Bronchial epithelial cell (primary cell): ENCODE measurements around the gene WDR64. TPM values are rescaled to one million over a fixed set of nuclear protein-coding genes. Genes with fewer than 3 reads are reported as not detected.
A peak's percentile ranks its signal among the peaks of the same experiment; 100 is the strongest.

Experiments
- DNase-seq: peaks from one replicate; pipeline ENCODE4 v3.0.0-alpha.2; 2010; ENCODE audit warnings: low read depth
- FAIRE-seq: peaks from 2 replicates; lab custom pipeline; 2011; peaks lifted over from hg19 to GRCh38; lab: Jason Lieb, UNC
- H3K27me3 ChIP-seq: 2 replicates; pipeline ENCODE4 v1.5.1; 2011; ENCODE audit warnings: low read length; ENCODE audit not compliant: control insufficient read depth, insufficient read depth
- H3K36me3 ChIP-seq: 2 replicates; pipeline ENCODE4 v1.5.1; 2011; ENCODE audit warnings: low read length; ENCODE audit not compliant: control insufficient read depth, insufficient read depth
- H3K4me3 ChIP-seq: 2 replicates; pipeline ENCODE4 v1.5.1; 2011; ENCODE audit warnings: mild to moderate bottlenecking, low read depth, low read length, control low read depth
- total RNA-seq: library from RNA; depleted of rRNA; stranded (reverse); fragments of >200 nt; gene quantifications from 2 replicates; pipeline ENCODE4 v1.2.1, GENCODE V29; 2014
- TF ChIP-seq, protein P1 (sequence below): IDR thresholded peaks from 2 replicates; pipeline ENCODE4 v1.5.1; 2011; ENCODE audit warnings: mild to moderate bottlenecking, moderate library complexity, low read length, control low read depth, inconsistent platforms; ENCODE audit not compliant: insufficient read depth, severe bottlenecking

The WDR64 gene
- total RNA-seq, 1 donor from 2014 or later, result not detected

DNA sequence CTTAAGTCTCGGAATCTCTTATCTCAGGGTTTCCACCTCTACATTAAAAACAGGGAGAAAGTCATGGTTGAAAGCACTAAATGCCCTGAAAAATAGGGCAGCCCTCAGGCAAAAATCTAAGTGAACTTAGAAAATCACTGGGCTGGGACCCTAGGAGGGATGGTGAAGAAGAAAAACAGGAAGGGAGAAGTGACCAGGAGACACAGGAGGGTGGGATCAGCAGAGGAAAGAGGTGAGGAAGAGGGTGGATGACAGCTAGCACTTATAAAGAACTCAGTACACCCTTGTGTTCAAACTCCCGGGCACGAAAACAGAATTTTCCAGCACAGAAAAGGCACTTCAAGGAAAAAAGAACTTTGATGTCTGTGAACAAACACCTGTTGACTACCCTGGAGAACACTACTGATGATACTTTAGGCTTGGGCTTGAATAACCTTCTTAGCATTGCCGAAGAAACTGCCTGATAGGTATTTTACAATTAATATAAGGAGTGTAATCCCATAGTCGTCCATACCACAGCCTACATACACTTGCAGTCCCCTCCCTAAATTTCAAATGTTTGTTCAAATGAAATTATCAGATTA lies 13.9 kb upstream of the WDR64 start:
- FAIRE-seq (no peak), DNase-seq (peak; percentile 5)
- H3K4me3 ChIP-seq, result no peak overlapping the region
- TF ChIP-seq, protein P1, sequence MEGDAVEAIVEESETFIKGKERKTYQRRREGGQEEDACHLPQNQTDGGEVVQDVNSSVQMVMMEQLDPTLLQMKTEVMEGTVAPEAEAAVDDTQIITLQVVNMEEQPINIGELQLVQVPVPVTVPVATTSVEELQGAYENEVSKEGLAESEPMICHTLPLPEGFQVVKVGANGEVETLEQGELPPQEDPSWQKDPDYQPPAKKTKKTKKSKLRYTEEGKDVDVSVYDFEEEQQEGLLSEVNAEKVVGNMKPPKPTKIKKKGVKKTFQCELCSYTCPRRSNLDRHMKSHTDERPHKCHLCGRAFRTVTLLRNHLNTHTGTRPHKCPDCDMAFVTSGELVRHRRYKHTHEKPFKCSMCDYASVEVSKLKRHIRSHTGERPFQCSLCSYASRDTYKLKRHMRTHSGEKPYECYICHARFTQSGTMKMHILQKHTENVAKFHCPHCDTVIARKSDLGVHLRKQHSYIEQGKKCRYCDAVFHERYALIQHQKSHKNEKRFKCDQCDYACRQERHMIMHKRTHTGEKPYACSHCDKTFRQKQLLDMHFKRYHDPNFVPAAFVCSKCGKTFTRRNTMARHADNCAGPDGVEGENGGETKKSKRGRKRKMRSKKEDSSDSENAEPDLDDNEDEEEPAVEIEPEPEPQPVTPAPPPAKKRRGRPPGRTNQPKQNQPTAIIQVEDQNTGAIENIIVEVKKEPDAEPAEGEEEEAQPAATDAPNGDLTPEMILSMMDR, result no peak
- no peaks in the 10 kb centered on the region for H3K27me3 ChIP-seq
- H3K36me3 ChIP-seq, result peaks cover 2% of the 10 kb centered on the region

DNA sequence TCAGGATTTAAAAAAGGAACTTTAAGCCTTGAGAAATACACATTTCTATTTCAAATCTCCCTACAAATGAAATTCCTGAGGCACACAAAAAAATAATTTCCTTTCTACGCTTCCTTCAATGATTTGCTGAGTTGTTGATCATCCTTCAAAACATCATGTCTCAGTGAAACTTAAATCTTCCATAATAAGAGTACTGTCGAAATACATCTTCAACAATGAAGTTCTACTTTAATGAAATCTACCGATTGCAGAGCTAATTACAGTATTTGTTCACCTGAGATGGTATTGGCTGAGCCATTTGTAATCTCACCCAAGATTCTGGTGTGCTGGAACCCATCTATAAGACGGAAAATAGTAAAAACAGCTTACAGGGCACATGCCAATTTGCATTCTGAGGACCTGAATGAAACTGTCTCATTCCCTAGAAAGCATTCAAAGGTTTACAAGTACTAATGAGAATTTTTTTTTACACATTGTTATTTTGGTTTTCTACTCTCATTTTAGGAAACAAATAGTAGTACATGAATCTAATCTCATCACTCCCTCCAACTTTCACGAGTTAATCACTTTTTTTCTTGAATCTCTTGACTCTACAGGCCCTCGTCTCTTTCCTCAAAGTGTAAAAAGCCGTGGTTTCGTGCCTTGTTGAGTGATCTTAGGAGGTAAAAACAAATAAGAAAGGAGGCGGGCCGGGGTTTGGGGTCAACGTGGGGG lies 13.0 kb upstream of the WDR64 start:
- DNase-seq (peak; percentile 31), FAIRE-seq (no peak)
- Histone ChIP-seq H3K4me3 (peak overlapping the region; percentile 67), H3K36me3 (peaks cover 2% of the 10 kb centered on the region), H3K27me3 (no peaks in the 10 kb centered on the region)
- TF ChIP-seq, protein P1, result no peak

DNA sequence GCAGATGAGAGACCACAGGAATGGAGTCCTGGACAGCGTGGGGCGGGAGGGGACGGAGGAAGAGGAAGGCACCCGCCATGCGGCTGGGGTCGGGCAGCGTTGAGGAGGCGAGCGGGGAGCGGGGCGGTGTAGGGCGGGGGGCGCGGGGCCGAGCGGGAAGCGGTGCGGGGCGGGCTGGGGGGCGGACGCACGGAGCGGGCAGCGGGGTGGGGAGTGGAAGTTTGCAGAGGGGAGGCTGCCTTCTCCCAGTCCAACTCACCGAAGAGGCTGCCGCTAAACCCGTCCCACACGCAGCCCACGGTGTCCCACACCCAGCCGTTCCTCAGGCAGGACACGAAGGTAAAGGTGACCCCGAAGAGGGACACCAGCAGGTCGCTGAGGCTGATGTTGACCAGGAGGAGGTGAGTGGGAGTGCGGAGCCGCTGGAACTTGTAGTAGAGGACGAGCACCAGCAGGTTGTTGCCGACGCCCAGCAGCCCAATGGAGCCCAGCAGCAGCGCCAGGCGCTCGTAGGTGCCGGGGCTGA lies 12.4 kb upstream of the WDR64 start:
- no peaks in the 10 kb centered on the region for H3K27me3 ChIP-seq
- TF ChIP-seq, protein P1, result no peak
- peaks cover 2% of the 10 kb centered on the region for H3K36me3 ChIP-seq
- DNase-seq (peak; percentile 30), FAIRE-seq (no peak)
- H3K4me3 ChIP-seq, result peak overlapping the region; percentile 67

GRCh38 chr1:241640149-241640866 lies 11.8 kb upstream of the WDR64 start, which contains the start of the genes CHML and OPN3:
TSS of gene CHML (minus strand) at chr1:241640369. CDS start at chr1:241635766, 4,603 bp downstream.
TSS of gene OPN3 (minus strand) at chr1:241640369. CDS start at chr1:241640254, 115 bp downstream.
- Histone ChIP-seq H3K27me3 (no peaks in the 10 kb centered on the region), H3K4me3 (peak within 1 kb of the TSS; percentile 67), H3K36me3 (no peaks in the 10 kb centered on the region)
- peak; percentile 66 for DNase-seq
- FAIRE-seq, result no peak
- TF ChIP-seq, protein P1, result no peak

DNA sequence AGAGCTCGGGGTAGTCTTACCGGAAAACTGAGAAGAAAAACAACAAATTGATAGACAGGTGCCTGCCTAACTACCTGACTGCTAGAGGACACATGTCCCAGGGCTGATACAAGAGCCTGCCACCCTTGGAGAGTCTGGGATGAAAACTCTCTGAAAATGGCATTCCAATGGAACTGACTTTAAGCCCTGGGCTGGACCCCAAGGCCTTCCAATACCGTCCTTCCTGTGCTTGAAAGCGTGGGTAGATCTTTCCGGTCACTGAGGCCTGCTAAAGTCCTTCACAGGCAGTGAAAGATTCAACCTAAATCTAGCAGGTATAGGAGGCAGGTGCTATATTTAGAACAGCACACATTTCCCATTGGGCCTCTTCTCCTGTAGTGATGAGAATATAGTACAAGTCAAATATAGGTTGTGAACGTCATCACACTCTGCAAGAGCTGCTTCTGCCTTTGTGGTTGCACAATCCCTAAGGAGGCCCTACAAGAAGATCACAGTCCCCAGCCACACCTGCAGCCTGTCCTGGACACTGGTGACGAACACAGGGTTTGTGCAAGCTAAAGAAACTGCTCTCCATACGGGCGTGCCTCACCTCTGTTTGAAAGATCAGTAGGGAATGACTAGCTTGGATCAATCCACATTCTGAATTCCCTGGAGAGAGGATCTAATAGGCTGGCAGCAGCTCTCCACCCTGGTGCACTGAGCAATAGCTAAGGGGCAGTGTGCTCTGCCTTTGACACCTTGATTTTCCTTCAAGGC lies 11.0 kb upstream of the WDR64 start:
- DNase-seq (peak; percentile 50), FAIRE-seq (no peak)
- Histone ChIP-seq H3K36me3 (no peaks in the 10 kb centered on the region), H3K27me3 (no peaks in the 10 kb centered on the region), H3K4me3 (peak overlapping the region; percentile 33)
- TF ChIP-seq, protein P1, result no peak
